ENCODE measurements around the gene UNC119. TPM values are rescaled to one million over a fixed set of nuclear protein-coding genes. Genes with fewer than 3 reads are reported as not detected.

Gene UNC119
- polyA plus RNA-seq, 1 donor from 2014 or later: 218 TPM

GRCh38 chr17:28527859-28528258 lies 24.6 kb downstream of the UNC119 start:
- H3K4me2 ChIP-seq (ENCODE audit: low read length): no peak overlapping the region
- no peaks in the 10 kb centered on the region for H4K20me1 ChIP-seq (ENCODE audit: insufficient read depth)
- no peaks in the 10 kb centered on the region for H3K9me3 ChIP-seq (ENCODE audit: low read length)
- no peak overlapping the region for H3K27ac ChIP-seq (ENCODE audit: low read length)
- H3K36me3 ChIP-seq (ENCODE audit: insufficient read depth, low read length): no peaks in the 10 kb centered on the region
- H3K4me3 ChIP-seq (ENCODE audit: low read length): no peak overlapping the region
- no peak overlapping the region for H2AFZ ChIP-seq (ENCODE audit: low read depth, low read length)
- no peaks in the 10 kb centered on the region for H3K79me2 ChIP-seq (replicated peaks; ENCODE audit: insufficient read depth, low read length)
- no peak for TF ChIP-seq RAD21 (conservative IDR thresholded peaks at IDR 0.05)
- no peak for TF ChIP-seq POLR2AphosphoS5 (IDR thresholded peaks at IDR 0.05)
- no peak for TF ChIP-seq EP300 (conservative IDR thresholded peaks at IDR 0.05; ENCODE audit: poor library complexity, severe bottlenecking)
- TF ChIP-seq REST (IDR thresholded peaks at IDR 0.05; ENCODE audit: borderline replicate concordance): no peak
- no peak for TF ChIP-seq SMC3 (conservative IDR thresholded peaks at IDR 0.05; ENCODE audit: poor library complexity)
- no peak for TF ChIP-seq CTCF (IDR thresholded peaks at IDR 0.05; ENCODE audit: poor library complexity, severe bottlenecking)
- no peak for TF ChIP-seq MXI1 (conservative IDR thresholded peaks at IDR 0.05; ENCODE audit: poor library complexity, severe bottlenecking)
- no peak for TF ChIP-seq EZH2 (IDR thresholded peaks at IDR 0.05; ENCODE audit: borderline replicate concordance, insufficient read depth, low read length, poor library complexity, severe bottlenecking)
- TF ChIP-seq TAF1 (IDR thresholded peaks at IDR 0.05; ENCODE audit: low read depth): no peak
- H3K27me3 ChIP-seq (ENCODE audit: insufficient read depth, low read depth, low read length): no peaks in the 10 kb centered on the region
- no peaks in the 10 kb centered on the region for H3K9me2 ChIP-seq (ENCODE audit: insufficient read depth, low read length)
- H3K9ac ChIP-seq (ENCODE audit: low read length): no peak overlapping the region
- H3F3A ChIP-seq (ENCODE audit: insufficient read depth, low read length, poor library complexity, severe bottlenecking): no peaks in the 10 kb centered on the region

- H3K4me2 ChIP-seq (ENCODE audit: low read length): no peak overlapping the region
- H3K36me3 ChIP-seq (ENCODE audit: insufficient read depth, low read length): no peaks in the 10 kb centered on the region
- no peak overlapping the region for H3K4me3 ChIP-seq (ENCODE audit: low read length)
- no peaks in the 10 kb centered on the region for H3K9me2 ChIP-seq (ENCODE audit: insufficient read depth, low read length)
- H3K9ac ChIP-seq (ENCODE audit: low read length): no peak overlapping the region
- H3K9me3 ChIP-seq (ENCODE audit: low read length): no peaks in the 10 kb centered on the region
- H4K20me1 ChIP-seq (ENCODE audit: insufficient read depth): no peaks in the 10 kb centered on the region
- H3K79me2 ChIP-seq (replicated peaks; ENCODE audit: insufficient read depth, low read length): no peaks in the 10 kb centered on the region
- H2AFZ ChIP-seq (ENCODE audit: low read depth, low read length): no peak overlapping the region
- no peaks in the 10 kb centered on the region for H3K27me3 ChIP-seq (ENCODE audit: insufficient read depth, low read depth, low read length)
- H3F3A ChIP-seq (ENCODE audit: insufficient read depth, low read length, poor library complexity, severe bottlenecking): no peaks in the 10 kb centered on the region
- no peak overlapping the region for H3K27ac ChIP-seq (ENCODE audit: low read length)
- TF ChIP-seq EZH2 (IDR thresholded peaks at IDR 0.05; ENCODE audit: borderline replicate concordance, insufficient read depth, low read length, poor library complexity, severe bottlenecking) (no peak), TAF1 (IDR thresholded peaks at IDR 0.05; ENCODE audit: low read depth) (no peak), SMC3 (conservative IDR thresholded peaks at IDR 0.05; ENCODE audit: poor library complexity) (no peak), POLR2AphosphoS5 (IDR thresholded peaks at IDR 0.05) (no peak), CTCF (IDR thresholded peaks at IDR 0.05; ENCODE audit: poor library complexity, severe bottlenecking) (no peak), REST (IDR thresholded peaks at IDR 0.05; ENCODE audit: borderline replicate concordance) (no peak), RAD21 (conservative IDR thresholded peaks at IDR 0.05) (no peak), EP300 (conservative IDR thresholded peaks at IDR 0.05; ENCODE audit: poor library complexity, severe bottlenecking) (no peak), MXI1 (conservative IDR thresholded peaks at IDR 0.05; ENCODE audit: poor library complexity, severe bottlenecking) (no peak)
Observed at GRCh38 chr17:28527181-28527681, 25.2 kb downstream of the UNC119 start.

Data from neural cell (in vitro differentiated cells).